Activated CD8-positive, alpha-beta memory T cell treated with anti-CD3 and anti-CD28 coated beads for 4 hours (primary cell): ENCODE data around the gene MED23.
"Not testable (repeated sequence)": the region's sequence is repeated elsewhere in the genome, so short reads cannot be mapped to it uniquely, and the experiment has no call there.

Experiments
- DNase-seq, 2 donors: peaks; one replicate each; pipeline ENCODE4 v3.0.0-alpha.2; 2020; ENCODE audit warnings: low read depth in 2 of 2

Gene MED23

GRCh38 chr6:131572686-131573415 is 55.2 kb downstream of the MED23 start, which contains the start of gene ARG1:
ARG1 (plus strand) TSS chr6:131573226; CDS start chr6:131573283, 57 bp downstream.
- DNase-seq, result no peak

DNA sequence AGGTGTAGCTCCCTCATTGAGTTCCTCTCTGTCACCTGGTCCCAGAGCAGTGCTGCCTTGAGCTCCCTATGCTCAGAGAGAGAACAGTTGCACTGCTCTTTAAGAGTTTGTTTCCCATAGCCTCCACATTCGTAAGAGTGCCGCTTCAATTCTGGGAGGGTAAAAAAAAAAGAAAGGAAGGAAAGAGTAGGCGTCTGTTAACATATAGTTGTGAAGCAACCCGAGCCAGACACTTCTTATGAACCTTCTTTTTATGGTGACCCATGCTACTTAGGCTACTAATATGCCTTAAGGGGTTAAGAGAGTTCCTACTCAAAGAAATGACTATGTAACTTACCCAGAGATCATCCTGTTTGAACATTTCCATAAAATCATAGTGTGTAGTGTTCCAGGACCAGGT is 59.3 kb downstream of the MED23 start:
- no peak for DNase-seq

DNA sequence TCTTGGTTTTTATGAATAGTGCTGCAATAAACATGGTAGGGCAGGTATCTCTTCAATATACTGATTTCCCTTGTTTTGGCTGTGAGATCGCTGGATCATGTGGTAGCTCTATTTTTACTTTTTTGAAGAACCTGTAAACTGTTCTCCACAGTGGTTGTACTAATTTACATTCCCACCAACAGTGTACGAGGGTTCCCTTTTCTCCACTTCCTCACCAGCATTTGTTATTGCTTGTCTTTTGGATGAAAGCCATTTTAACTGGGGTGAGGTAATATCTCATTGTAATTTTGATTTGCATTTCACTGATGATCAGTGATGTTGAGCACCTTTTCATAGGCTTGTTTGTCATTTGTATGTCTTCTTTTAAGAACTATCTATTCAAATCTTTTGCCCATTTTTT is 63.0 kb downstream of the MED23 start:
- DNase-seq, result no peak

- no peak for DNase-seq
Measured at GRCh38 chr6:131561925-131562707, 65.9 kb downstream of the MED23 start.

GRCh38 chr6:131558922-131559321 is 69.1 kb downstream of the MED23 start:
- no peak for DNase-seq

- DNase-seq, result no peak
Measured at GRCh38 chr6:131555992-131556391, 72.0 kb downstream of the MED23 start.

- DNase-seq, result no peak
Measured at GRCh38 chr6:131552572-131552971, 75.5 kb downstream of the MED23 start.

- no peak for DNase-seq
Measured at GRCh38 chr6:131551902-131552301, 76.1 kb downstream of the MED23 start.

DNA sequence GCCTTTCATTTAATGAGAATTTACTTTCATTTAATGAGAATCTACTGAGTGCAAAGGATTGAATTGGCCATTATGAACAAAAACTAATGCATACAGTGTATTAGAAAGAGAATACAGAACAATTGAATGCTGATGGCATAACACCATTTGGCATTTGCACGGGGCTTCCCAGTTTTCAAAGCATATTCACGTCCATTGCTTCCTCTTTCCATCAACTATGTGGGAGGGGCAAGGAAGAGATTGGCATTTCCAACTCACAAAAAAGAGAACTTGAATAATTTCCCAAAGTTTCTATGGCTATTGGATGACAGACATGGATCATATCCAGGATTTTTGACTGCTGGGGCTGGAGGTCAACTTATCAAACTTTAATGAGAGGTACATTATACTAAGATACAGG is 78.2 kb downstream of the MED23 start:
- DNase-seq, result no peak

DNA sequence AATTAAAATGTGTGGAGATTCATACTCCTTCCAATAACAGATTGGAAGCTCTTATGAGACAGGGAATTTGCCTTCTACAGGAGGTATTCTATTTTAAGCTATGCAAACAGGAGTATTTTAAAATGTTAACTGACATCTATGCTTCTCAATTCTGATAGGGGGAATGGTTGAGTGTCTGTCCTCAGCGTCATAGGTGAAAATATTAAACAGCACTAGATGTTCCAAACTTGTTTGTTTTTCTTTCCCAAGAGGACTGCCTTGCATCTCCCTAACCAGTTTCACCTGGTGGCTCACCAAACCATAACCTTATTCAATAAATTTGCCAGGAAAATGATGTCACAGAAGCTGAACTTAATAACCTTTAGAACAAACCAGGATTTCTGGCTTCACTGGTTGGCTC is 79.6 kb downstream of the MED23 start:
- DNase-seq, result no peak

DNA sequence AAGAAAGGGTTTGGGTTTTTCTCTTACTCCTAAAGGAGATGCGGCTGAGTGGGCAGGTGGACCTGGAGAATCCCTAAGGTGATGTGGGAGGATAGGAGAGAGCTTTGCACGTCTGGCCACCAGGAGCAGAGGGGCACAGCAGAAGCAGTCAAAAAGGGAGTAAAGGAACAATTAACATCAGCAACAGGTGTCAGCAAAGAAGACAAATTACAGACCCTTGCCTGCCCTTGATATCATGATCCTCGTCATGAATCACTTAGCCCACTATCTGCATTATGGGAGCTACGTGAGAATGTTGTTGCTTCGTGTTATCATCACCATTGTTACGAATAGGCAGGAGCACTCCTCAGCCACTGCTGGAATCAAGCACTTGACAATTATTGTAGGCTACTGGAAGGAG is 80.6 kb downstream of the MED23 start:
- DNase-seq, result no peak

GRCh38 chr6:131545317-131545716 is 82.7 kb downstream of the MED23 start:
- DNase-seq, result no peak

DNA sequence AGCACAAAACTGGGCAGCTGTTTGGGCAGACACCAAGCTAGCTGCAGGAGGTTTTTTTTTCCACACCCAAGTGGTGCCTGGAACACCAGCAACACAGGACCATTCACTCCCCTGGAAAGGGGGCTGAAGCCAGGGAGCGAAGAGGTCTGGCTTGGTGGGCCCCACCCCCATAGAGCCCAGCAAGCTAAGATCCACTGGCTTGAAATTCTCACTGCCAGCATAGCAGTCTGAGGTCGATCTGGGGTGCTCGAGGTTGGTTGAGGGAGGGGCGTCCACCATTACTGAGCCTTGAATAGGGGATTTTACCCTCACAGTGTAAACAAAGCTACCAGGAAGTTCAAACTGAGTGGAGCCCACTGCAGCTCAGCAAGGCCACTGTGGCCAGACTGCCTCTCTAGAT is 89.4 kb downstream of the MED23 start:
- DNase-seq, result not testable (repeated sequence)

DNA sequence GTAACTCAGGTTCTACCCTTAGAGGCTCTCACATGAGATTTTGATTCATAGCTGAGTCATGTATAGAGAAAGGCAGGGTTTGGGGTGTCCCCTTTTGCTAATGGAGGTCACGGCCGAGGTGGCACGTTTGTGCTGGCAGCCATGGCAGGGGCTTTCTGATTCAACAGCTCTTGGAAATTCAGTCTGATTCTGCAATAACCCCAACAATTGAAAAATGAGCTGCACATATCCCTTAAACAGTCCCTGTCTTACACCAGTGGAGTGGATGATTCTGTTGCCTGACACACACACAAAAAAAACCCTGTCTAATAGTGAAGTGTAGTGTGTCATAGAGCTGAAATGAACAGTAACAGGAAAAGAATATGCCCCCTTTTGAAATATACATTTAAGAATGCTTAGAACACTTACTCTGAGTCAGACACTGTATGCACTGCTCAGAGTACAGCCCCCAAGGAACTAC is 95.4 kb downstream of the MED23 start:
- DNase-seq, result no peak

DNA sequence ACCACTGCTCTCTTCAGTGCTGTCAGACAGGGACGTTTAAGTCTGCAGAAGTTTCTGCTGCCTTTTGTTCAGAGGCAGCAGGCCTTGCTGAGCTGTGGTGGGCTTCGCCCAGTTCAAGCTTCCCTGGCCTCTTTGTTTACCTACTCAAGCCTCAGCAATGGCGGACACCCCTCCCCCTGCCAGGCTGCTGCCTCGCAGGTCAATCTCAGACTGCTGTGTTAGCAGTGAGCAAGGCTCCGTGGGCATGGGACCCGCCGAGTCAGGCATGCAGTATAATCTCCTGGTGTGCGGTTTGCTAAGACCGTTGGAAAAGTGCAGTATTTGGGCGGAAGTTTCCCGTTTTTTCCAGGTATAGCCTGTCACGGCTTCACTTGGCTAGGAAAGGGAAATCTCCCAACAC is 96.4 kb downstream of the MED23 start:
- DNase-seq, result not testable (repeated sequence)

DNA sequence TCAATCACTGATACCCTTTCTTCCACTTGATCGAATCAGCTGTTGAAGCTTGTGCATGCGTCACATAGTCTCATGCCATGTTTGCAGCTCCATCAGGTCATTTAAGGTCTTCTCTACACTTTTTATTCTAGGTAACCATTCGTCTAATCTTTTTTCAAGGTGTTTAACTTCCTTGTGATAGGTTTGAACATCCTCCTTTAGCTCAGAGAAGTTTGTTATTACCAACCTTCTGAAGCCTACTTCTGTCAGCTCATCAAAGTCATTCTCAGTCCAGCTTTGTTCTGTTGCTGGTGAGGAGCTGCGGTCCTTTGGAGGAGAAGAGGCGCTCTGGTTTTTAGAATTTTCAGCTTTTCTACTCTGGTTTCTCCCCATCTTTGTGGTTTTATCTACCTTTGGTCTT is 97.1 kb downstream of the MED23 start:
- DNase-seq, result not testable (repeated sequence)

DNA sequence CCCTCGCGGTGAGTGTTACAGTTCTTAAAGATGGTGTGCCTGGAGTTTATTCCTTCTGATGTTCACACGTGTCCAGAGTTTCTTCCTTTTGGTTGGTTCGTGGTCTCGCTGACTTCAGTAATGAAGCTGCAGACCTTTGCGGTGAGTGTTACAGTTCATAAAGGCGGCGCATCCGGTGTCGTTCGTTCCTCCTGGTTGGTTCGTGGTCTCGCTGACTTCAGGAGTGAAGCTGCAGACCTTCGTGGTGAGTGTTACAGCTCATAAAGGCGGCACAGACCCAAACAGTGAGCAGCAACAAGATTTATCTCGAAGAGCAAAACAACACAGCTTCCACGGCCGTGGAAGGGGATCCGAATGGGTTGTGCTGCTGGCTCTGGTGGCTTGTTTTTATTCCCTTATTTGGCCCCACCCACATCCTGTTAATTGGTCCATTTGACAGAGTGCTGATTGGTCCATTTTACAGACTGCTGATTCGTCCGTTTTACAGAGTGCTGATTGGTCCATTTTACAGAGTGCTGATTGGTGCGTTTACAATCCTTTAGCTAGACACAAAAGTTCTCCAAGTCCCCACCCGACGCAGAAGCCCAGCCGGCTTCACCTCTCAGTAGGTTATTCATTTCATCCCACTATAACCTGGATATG is 103.2 kb downstream of the MED23 start:
- no peak for DNase-seq

DNA sequence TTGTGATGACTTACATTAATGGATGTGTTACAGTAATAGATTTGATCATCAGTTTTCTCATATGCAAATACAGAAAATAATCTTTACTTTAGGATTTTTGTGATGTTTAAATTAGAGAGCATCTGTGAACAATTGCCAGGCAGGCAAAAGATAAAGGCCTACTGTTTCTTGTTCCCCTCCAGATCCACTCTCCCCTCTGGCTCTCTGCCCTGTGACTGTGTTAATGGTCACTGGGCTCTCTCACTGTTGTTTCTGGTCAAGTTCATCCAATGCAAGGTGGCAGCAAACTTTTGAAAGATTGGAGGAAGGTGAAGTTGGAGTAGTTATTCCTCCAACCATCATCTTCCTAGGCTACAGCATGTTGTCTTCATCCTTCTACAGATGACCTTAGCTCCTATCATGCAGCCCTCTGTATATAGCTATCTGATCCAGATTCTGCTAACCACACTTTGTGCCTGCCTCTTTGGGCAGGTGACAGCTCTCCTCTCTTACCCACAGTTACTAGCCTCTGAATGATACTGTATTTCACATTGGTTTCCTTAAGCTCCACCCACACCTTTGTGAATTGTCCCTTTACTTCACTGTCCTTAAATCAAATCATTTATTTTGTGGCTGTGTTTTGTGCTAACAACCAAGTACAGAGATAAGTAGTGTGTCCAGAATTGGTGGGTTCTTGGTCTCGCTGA is 103.9 kb downstream of the MED23 start:
- no peak for DNase-seq
